Muscle of leg (tissue), 11 donors: ENCODE measurements around the gene IFNA21. TPM values are rescaled to one million over a fixed set of nuclear protein-coding genes. Genes with fewer than 3 reads are reported as not detected.
"Not testable (repeated sequence)": the region's sequence is repeated elsewhere in the genome, so short reads cannot be mapped to it uniquely, and the experiment has no call there.

ENCODE experiments used
- DNase-seq: peaks from one replicate; pipeline ENCODE4 v3.0.0; 2013
- H3K27ac ChIP-seq: one replicate; pipeline ENCODE4 v1.5.1; 2013; ENCODE audit warnings: mild to moderate bottlenecking, low read length, control low read depth
- H3K27me3 ChIP-seq: one replicate; pipeline ENCODE4 v1.6.1; 2013; ENCODE audit warnings: low read length; ENCODE audit not compliant: control insufficient read depth, insufficient read depth
- H3K36me3 ChIP-seq: one replicate; pipeline ENCODE4 v1.6.1; 2013; ENCODE audit warnings: low read length; ENCODE audit not compliant: control insufficient read depth, insufficient read depth
- H3K4me1 ChIP-seq: one replicate; pipeline ENCODE4 v1.6.1; 2013; ENCODE audit warnings: low read length; ENCODE audit not compliant: control insufficient read depth, insufficient read depth
- H3K4me3 ChIP-seq: one replicate; pipeline ENCODE4 v1.5.1; 2013; ENCODE audit warnings: low read length, control low read depth
- H3K9me3 ChIP-seq: replicated peaks from 2 replicates; pipeline ENCODE4 v1.6.1; 2013; ENCODE audit warnings: low read depth, low read length; ENCODE audit not compliant: control insufficient read depth
- WGBS: methylation state at CpG from one replicate; pipeline ENCODE4 v1.1.5; 2013; ENCODE audit warnings: missing lambda C conversion rate; ENCODE audit not compliant: insufficient coverage; 5-methylcytosine and 5-hydroxymethylcytosine counted together
- polyA plus RNA-seq, 8 donors: library from polyadenylated mRNA; unstranded; fragments of 120-200 nt; gene quantifications; one replicate each; pipeline versions ENCODE4 v1.2.1 to v1.2.3, GENCODE V29; 2013; ENCODE audit warnings: inconsistent platforms in 1 of 8, low replicate concordance in 1 of 8; ENCODE audit not compliant: insufficient read length in 8 of 8, insufficient read depth in 1 of 8
- total RNA-seq: library from RNA; stranded (reverse); fragments of 120-200 nt; gene quantifications from one replicate; pipeline ENCODE4 v1.2.4, GENCODE V29; 2013

IFNA21 gene
- total and polyA plus RNA-seq, 9 donors: not detected

- Histone ChIP-seq H3K27ac (no peak within 1 kb of the TSS), H3K4me1 (no peaks in the 10 kb centered on the region), H3K4me3 (no peak within 1 kb of the TSS), H3K27me3 (no peaks in the 10 kb centered on the region), H3K36me3 (no peaks in the 10 kb centered on the region), H3K9me3 (no peaks in the 10 kb centered on the region)
- peak; percentile 10 for DNase-seq
- WGBS: no CpG with 5 or more reads among the region's 1 CpG
Measured at GRCh38 chr9:21141427-21141882, 25.0 kb downstream of the IFNA21 start, which contains the start of gene IFNW1. TSS of gene IFNW1 (minus strand) at chr9:21141832. CDS start at chr9:21141570, 262 bp downstream.

DNA sequence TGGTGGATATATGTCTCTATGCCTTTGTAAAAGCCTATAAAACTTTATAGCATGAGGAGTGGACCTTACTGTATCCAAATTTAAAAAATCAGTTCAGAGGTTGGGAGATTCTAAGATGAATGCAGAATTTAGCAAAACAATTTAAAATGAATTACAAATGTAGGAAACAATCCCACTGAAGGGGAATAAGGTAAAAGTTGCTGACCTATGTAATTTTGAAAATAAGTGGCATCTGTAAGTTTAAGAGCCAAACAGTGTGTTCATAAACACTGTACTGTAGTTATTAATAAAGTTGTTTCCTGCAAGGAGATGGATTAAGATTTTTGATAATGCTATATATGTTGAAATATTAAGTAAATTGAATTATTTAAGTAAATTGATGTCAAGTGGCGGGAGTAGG, 29.4 kb downstream of the IFNA21 start:
- Histone ChIP-seq H3K27me3 (no peaks in the 10 kb centered on the region), H3K36me3 (no peaks in the 10 kb centered on the region), H3K4me3 (no peak overlapping the region), H3K4me1 (no peaks in the 10 kb centered on the region), H3K27ac (no peak overlapping the region), H3K9me3 (no peaks in the 10 kb centered on the region)
- no peak for DNase-seq
- no CpG with 5 or more reads among the region's 1 CpG for WGBS

DNA sequence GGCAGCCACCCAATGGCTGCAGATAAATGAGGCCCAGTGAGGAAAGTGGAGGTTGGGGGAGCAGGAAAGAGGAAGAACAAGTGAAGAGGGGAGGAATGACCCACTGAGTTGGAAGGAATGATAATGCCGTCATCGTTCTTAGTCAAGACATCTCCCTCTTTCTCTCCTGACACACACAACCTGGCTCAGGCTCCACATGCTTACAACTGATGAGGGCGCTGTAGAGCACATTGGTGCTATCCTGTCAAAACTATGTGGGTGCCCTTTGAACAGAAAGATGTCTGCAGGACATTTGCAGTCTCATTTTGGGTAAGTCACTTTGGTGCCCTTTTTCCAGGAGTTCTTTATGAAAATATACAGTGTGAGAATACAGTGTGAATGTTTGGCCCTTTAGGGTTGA, 30.7 kb downstream of the IFNA21 start:
- no peak overlapping the region for H3K27ac ChIP-seq
- WGBS: 57% methylated on average over 1 of the region's 3 CpGs
- no peaks in the 10 kb centered on the region for H3K4me1 ChIP-seq

GRCh38 chr9:21128186-21128585, 38.3 kb downstream of the IFNA21 start:
- H3K36me3 ChIP-seq, DNase-seq, H3K27ac ChIP-seq, H3K9me3 ChIP-seq, H3K4me3 ChIP-seq, H3K27me3 ChIP-seq, H3K4me1 ChIP-seq: not testable (repeated sequence)

More for the DNA sequence above, 30.7 kb downstream of the IFNA21 start:
- no peaks in the 10 kb centered on the region for H3K9me3 ChIP-seq
- H3K27me3 ChIP-seq: no peaks in the 10 kb centered on the region
- DNase-seq: no peak
- no peaks in the 10 kb centered on the region for H3K36me3 ChIP-seq
- H3K4me3 ChIP-seq: no peak overlapping the region

GRCh38 chr9:21121595-21122251, 44.7 kb downstream of the IFNA21 start:
- no peak overlapping the region for H3K27ac ChIP-seq
- H3K4me1 ChIP-seq: no peaks in the 10 kb centered on the region
- 98% methylated on average over 3 of the region's 4 CpGs for WGBS
- no peaks in the 10 kb centered on the region for H3K27me3 ChIP-seq
- H3K4me3 ChIP-seq: no peak overlapping the region
- DNase-seq: no peak
- H3K36me3 ChIP-seq: no peaks in the 10 kb centered on the region
- no peaks in the 10 kb centered on the region for H3K9me3 ChIP-seq

- Histone ChIP-seq H3K27ac (no peak overlapping the region), H3K36me3 (no peaks in the 10 kb centered on the region), H3K27me3 (no peaks in the 10 kb centered on the region), H3K9me3 (no peaks in the 10 kb centered on the region), H3K4me3 (no peak overlapping the region), H3K4me1 (no peaks in the 10 kb centered on the region)
- WGBS: 100% methylated on average over 1 of the region's 2 CpGs
- no peak for DNase-seq
Measured at GRCh38 chr9:21121079-21121478, 45.4 kb downstream of the IFNA21 start.

GRCh38 chr9:21119093-21119770, 47.2 kb downstream of the IFNA21 start:
- WGBS: 58% methylated on average over 6 of the region's 7 CpGs
- no peak overlapping the region for H3K4me3 ChIP-seq
- peak; percentile 56 for DNase-seq
- no peaks in the 10 kb centered on the region for H3K4me1 ChIP-seq
- H3K27me3 ChIP-seq: no peaks in the 10 kb centered on the region
- H3K27ac ChIP-seq: no peak overlapping the region
- H3K36me3 ChIP-seq: no peaks in the 10 kb centered on the region
- H3K9me3 ChIP-seq: no peaks in the 10 kb centered on the region

Other genes starting within 250 kb of the IFNA21 start
- gene HACD4, start 135.0 kb downstream of the IFNA21 start, total RNA-seq: 1.3 TPM
- gene HACD4, start 135.0 kb downstream of the IFNA21 start, polyA plus RNA-seq: 1 to 10 TPM; 1.2 to 2.4 (median 1.3) TPM
- not detected for gene IFNB1, start 88.7 kb downstream of the IFNA21 start, total RNA-seq
- gene IFNB1, start 88.7 kb downstream of the IFNA21 start, polyA plus RNA-seq: not detected
- not detected for gene IFNW1, start 24.8 kb downstream of the IFNA21 start, total RNA-seq
- gene IFNW1, start 24.8 kb downstream of the IFNA21 start, polyA plus RNA-seq: not detected
- not detected for gene IFNA4, start 20.9 kb upstream of the IFNA21 start, total RNA-seq
- gene IFNA4, start 20.9 kb upstream of the IFNA21 start, polyA plus RNA-seq: not detected
- gene IFNA7, start 35.5 kb upstream of the IFNA21 start, total RNA-seq: not detected
- gene IFNA7, start 35.5 kb upstream of the IFNA21 start, polyA plus RNA-seq: not detected
- not detected for gene IFNA10, start 40.5 kb upstream of the IFNA21 start, total RNA-seq
- gene IFNA10, start 40.5 kb upstream of the IFNA21 start, polyA plus RNA-seq: not detected
- gene IFNA16, start 50.7 kb upstream of the IFNA21 start, total RNA-seq: not detected
- gene IFNA16, start 50.7 kb upstream of the IFNA21 start, polyA plus RNA-seq: not detected
- gene IFNA17, start 61.6 kb upstream of the IFNA21 start, total RNA-seq: not detected
- not detected for gene IFNA17, start 61.6 kb upstream of the IFNA21 start, polyA plus RNA-seq
- not detected for gene IFNA14, start 73.3 kb upstream of the IFNA21 start, total RNA-seq
- gene IFNA14, start 73.3 kb upstream of the IFNA21 start, polyA plus RNA-seq: not detected
- not detected for gene IFNA5, start 138.7 kb upstream of the IFNA21 start, total RNA-seq
- gene IFNA5, start 138.7 kb upstream of the IFNA21 start, polyA plus RNA-seq: not detected
- 22.5 TPM for gene KLHL9, start 168.7 kb upstream of the IFNA21 start, total RNA-seq
- 10 to 100 TPM; 16.8 to 31.6 (median 21.5) TPM for gene KLHL9, start 168.7 kb upstream of the IFNA21 start, polyA plus RNA-seq
- not detected for gene IFNA6, start 184.2 kb upstream of the IFNA21 start, total RNA-seq
- under 1 TPM in 2 of 8 donors, not detected in 6; 0.16 to 0.29 TPM for gene IFNA6, start 184.2 kb upstream of the IFNA21 start, polyA plus RNA-seq
- gene IFNA13, start 201.4 kb upstream of the IFNA21 start, total RNA-seq: 0.04 TPM
- not detected for gene IFNA13, start 201.4 kb upstream of the IFNA21 start, polyA plus RNA-seq
- gene IFNA2, start 218.7 kb upstream of the IFNA21 start, total RNA-seq: 0.09 TPM
- gene IFNA2, start 218.7 kb upstream of the IFNA21 start, polyA plus RNA-seq: not detected
- not detected for gene IFNA8, start 242.5 kb upstream of the IFNA21 start, total RNA-seq
- not detected for gene IFNA8, start 242.5 kb upstream of the IFNA21 start, polyA plus RNA-seq